Stimulated activated naive CD4-positive, alpha-beta T cell (primary cell): ENCODE data around the gene VSTM4.

Experiments
- DNase-seq, 6 experiments: peaks; one replicate each; lab custom pipeline; 2025; lab: John Stamatoyannopoulos, UW

The VSTM4 gene

DNA sequence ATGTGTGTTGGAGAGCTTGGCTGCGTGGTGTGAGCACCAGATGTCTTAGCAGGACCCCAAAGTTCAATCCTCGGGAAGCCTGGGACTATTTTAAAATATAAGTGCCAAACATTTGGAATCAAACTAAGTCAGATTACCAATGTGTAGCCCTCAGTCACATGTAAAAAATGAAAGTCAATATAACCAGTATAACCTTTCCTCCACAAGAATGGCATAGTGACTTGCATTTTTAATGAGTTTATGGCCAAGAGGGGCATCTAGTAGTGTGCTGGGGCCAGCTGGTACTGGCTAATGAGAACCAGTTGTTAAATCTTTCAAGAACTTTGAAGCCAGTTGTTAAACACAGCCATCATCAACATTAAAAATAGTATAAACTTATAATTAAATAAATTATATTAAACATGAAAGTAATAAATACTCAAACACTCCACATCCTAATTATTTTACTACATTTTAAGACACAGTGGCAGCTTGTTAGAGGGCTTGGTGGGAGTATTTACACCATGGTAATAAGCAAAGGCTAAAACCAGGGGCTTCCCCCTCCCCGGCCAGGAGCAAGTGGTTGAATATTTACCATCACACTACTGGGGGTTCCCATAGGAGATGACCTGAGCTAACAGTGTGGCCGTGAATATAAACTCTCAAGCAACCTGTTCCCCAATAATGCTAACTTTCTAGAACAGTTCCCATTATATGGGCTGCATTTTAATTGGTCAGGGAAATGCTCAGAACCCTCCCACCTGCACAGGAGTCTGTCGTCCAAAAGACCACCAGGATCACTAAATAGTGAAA lies 26.4 kb upstream of the VSTM4 start:
- DNase-seq, result no peak

DNA sequence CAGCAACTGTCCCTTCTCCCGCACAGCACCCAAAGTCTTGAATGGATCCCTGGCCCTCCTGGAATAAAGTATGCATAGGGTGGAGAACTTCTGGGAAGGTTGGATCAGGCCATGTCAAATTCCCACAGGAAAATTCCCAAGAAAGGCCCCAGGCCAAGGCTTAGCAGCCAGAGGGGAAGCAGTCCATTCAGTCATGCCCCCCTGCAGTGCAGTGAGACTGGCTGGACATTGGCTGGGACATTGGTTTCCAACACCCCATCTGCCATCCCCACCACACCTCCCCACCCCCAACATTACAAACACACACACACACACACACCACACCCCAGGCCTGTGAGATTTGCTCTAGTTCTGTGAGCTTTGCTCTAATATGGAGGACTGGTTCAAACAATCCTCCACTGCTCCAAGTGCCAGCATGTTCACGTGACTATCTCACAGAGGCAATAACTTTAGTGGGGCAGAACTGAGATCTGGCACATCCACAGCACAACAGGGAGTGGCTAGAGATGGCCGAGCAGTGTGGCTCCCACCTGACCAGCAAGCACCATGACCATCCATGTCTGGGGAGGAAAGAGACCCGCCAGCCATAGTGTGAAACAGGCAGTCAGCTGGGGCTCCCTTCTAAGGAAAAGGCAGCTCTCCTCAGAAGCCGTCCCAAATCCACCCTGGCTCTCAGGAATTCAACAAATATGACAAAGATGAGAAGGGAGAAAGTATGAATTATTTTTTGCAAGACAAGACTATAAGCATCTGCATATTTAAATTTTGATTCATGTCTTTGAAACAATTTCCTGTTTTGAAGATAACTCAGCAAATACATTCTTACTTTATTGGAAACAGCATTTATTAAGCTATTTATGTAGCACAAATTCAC lies 25.2 kb upstream of the VSTM4 start:
- DNase-seq, result no peak

DNA sequence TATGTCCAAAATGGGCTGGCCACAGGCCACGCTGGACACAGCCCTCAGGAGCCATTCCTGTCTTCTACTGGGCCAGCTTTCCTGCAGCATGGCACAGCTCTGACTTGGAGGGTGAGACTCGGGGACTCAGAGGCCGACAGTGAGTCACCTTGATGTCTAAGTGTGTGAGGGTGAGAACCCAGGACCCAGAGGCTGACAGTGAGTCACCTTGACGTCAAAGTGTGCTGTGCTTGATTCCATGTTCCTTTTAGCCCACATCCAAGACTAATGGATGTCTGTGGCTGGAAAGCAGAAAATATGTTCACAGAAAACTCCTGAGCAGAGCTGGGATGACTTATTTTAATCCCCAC lies 24.5 kb upstream of the VSTM4 start:
- DNase-seq, result no peak

- no peak for DNase-seq
Observed at GRCh38 chr10:49139028-49139845, 23.9 kb upstream of the VSTM4 start.

DNA sequence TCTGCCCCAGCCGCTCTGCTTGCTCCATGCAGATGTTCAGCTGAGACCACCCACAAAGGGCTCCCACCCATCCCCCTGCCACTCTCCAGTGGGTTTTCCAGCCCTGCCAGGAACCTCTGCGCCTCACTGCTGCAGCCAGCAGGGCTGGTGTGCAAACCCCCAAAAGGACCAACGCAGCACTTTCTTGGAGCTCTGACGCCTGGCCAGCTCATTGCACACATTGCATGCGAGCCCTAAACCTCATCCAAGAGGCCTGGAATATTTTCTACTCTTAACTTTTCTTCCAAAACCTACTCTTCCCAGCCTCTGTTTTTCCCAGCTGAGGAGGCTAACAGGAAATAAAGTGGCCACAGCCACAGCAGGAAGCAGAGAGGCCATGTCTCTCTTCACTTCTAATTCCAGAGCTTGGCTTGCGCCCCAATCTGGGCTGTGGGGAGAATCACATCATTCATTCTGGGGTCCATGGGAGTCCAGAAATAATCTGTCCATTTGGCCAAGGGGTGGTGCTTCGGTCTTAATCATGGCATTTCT lies 23.1 kb upstream of the VSTM4 start:
- no peak for DNase-seq

GRCh38 chr10:49136525-49136924 lies 21.2 kb upstream of the VSTM4 start:
- no peak for DNase-seq

- no peak for DNase-seq
Observed at GRCh38 chr10:49135575-49136313, 20.4 kb upstream of the VSTM4 start.

- no peak for DNase-seq
Observed at GRCh38 chr10:49134327-49134726, 19.0 kb upstream of the VSTM4 start.

DNA sequence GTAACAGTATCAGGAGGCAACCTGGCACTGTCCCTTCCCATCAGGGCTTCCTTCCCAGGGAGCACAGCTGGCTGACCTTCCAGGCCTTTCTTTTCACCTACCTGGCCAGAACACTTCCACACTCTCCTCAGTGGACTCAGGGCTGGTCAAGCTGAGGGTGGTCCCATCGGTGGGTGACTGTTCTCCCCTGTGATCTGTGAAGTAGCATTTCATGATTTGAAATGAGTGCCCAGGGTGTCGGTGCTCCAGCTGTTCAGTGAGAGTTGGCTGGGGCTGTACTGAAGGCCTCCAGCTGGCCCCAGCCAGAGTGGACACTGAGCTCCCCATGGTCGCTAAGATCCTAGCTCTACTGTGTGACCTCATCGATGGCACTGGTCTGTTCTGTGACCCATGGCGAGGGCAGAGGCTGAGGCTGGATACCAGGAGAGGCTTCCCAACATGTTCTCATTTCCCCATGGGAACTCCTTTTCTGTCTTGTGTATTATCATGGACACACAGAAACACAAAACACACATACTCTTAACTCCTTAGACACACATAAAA lies 18.5 kb upstream of the VSTM4 start, which contains the start of gene FAM170B:
FAM170B (minus strand) TSS at position 316 of the 543 bp plus-strand sequence; CDS start at position 213, 103 bp downstream.
- no peak for DNase-seq

- no peak for DNase-seq
Observed at GRCh38 chr10:49132362-49132737, 17.0 kb upstream of the VSTM4 start.

DNA sequence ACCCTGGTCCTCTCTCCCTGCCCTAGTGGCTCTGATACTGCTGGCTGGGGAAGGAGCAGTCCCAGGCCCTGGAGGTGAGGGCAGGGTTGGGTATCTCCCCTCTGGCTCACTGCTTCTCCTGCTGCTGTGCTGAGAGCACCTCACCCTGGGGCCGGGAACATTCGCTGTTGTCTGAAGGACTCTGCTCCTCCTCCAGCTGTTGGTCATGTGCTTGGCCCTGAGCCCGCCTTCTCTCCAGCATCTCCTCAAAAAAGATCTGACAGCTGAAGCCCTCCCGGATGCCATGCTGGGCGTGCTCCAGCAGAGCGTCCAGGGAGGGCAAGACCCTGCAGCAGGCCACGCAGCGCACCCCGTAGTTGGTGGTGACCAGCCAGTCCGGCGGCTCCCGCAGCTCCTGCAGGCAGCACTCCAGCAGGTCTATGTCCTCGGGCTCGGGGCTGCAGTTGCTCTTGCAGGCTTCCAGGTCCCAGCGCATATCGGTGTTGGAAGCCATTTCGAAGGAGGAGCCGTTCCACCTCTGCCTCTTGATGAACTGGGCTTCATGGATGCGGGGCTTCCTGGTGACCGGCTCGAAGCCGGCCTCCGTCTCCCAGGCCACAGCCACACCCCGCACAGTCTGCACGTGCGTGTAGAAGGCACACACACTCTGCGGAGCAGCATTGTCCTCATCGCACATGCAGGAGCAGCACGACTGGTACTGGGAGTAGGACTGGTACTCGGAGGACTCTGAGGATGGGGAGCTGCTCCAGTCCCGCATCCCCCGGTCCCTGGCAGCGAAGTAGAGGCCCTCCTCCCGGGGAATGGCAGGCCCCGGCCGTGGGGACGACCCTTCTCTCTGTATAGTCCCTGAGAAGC lies 16.4 kb upstream of the VSTM4 start:
- no peak for DNase-seq

GRCh38 chr10:49129376-49129775 lies 14.1 kb upstream of the VSTM4 start:
- DNase-seq, result no peak

GRCh38 chr10:49128854-49129253 lies 13.5 kb upstream of the VSTM4 start:
- no peak for DNase-seq

- no peak for DNase-seq
Observed at GRCh38 chr10:49123981-49124950, 8.9 kb upstream of the VSTM4 start.

DNA sequence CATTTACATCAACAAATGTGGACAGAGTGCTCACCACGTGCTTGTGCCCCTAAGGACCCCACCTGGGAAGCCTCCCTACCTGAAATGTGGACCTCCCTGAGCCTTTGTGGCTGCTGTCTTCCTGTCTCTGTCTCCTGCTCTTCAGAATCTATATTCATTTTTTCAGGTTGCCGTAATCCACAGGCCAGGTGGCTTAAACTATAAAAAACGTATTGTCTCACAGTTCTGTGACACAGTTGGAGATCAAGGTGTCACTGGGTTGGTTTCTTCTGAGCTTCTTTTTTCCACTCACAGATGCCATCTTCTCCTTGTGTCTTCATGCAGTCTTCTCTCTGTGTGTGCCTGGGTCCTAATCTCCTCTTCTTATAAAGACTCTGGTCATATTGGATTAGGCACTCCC lies 5.6 kb upstream of the VSTM4 start:
- DNase-seq, result no peak

DNA sequence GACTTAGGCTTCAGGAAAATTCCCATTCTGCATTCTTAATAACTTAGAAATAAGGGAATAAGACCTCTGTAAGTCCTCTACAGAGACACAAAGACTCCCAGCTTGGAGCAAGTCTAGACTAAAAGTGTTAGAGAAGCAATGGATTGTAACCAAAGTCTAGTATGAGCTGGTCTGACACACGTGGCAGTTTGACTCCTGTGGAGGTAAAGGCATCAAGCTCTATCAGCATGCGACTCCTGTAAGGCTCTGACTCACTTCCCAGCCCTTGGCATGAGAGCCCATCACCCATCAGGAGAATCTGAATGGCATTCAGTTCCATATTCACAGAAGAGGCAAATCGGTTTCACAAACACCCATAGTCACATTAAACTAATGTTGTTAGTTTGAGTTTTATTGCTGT lies 4.4 kb upstream of the VSTM4 start:
- DNase-seq, result no peak

DNA sequence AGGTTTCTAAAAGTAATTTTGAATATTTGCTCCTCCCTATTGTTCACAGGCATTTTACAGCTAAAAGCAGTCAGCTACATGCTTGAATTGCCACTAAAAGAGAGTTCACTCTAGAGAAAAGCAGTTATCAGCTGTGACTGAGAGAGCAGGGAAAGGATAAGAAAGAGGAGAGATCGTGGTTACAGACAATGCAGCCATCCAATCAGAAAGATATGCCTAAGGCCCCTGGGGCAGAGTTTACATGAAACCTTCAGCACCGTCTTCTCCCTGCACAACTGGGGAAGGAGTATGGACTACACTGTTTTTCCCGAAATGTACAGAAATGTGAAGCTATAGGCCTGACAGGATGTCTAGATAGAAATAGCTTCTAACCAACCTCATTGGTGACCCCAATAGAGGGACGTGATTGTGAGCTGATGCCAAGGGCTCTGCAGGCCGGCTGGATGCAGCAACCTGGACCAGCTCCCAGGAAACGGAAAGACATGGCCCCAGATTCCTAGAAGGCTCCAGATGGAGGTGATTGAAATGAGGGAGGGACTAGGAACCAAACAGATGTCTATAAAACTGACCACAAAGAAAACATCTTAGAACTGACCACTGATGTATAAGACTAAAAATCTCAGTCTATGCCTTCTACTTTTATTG lies 3.2 kb upstream of the VSTM4 start:
- no peak for DNase-seq

- no peak for DNase-seq
Observed at GRCh38 chr10:49117376-49118070, 2.2 kb upstream of the VSTM4 start.
